ENCODE results near the gene RAB11FIP3.

DNA sequence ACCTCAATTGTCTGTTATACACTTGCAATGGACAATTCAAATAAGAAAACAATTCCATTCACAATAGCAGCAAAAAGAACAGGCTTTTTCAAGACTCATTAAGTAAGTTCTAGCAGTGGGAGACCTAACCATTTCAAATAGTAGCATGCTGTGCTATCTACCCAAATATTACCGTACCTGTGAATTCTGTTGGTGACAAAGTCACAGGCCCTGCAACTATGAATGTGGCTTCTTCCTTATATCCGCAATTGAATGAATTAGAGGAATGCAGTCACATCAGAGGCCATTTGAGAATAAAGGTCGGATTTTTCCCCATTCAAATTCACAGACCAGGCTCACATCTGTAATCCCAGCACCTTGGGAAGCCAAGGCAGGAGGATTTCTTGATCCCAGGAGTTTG, 29.2 kb upstream of the RAB11FIP3 start:
- no peak for TF ChIP-seq EZH2 (IDR thresholded peaks at IDR 0.05; ENCODE audit: insufficient read depth, poor library complexity, severe bottlenecking)
- no peak for TF ChIP-seq EZH2phosphoT487 (IDR thresholded peaks at IDR 0.05; ENCODE audit: insufficient read depth, low read depth)

Measured in GM23248 (cell line).